ENCODE measurements around the gene ANKRD11.
"Not testable (repeated sequence)": the region's sequence is repeated elsewhere in the genome, so short reads cannot be mapped to it uniquely, and the experiment has no call there.

Gene ANKRD11

DNA sequence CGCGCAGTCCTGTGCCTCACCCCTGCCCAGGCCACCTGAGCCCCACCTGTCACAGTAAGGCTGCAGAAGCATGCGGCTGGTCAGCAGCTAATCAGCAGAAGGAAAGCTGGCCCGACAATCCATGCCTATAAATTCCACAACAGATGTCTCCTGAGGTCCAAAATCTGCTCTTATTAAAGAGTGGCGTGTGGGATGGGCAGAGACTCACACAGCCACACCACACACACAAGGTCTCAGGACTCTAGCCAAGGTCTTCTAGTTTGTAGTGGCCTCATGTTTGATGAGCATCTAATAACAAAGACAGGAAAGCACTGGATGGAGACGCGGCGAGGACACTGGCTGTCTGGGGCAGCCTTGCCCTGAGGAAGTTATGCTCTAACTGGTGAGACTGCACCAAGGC lies 55.9 kb downstream of the ANKRD11 start:
- H3K27ac ChIP-seq (ENCODE audit: low read length): no peak overlapping the region
- no peak overlapping the region for H3K4me3 ChIP-seq (ENCODE audit: low read length)
- peaks cover 10% of the 10 kb centered on the region; the same call in 1 of the 2 replicates for H3K4me1 ChIP-seq (ENCODE audit: insufficient read depth, low read length)
- H3K9ac ChIP-seq (ENCODE audit: low read depth, low read length): no peak overlapping the region
- H3K27me3 ChIP-seq (ENCODE audit: insufficient read depth, low read length): no peaks in the 10 kb centered on the region
- H3K9me3 ChIP-seq (ENCODE audit: insufficient read depth, low read depth, low read length): no peaks in the 10 kb centered on the region
- no peaks in the 10 kb centered on the region for H3K36me3 ChIP-seq (ENCODE audit: insufficient read depth, low read depth, low read length)

GRCh38 chr16:89433363-89433984 lies 56.9 kb downstream of the ANKRD11 start:
- not testable (repeated sequence) for H3K4me1 ChIP-seq (ENCODE audit: insufficient read depth, low read length); H3K36me3 ChIP-seq (ENCODE audit: insufficient read depth, low read depth, low read length); H3K4me3 ChIP-seq (ENCODE audit: low read length); H3K27me3 ChIP-seq (ENCODE audit: insufficient read depth, low read length); H3K27ac ChIP-seq (ENCODE audit: low read length); H3K9me3 ChIP-seq (ENCODE audit: insufficient read depth, low read depth, low read length); H3K9ac ChIP-seq (ENCODE audit: low read depth, low read length)

- Histone ChIP-seq H3K36me3 (ENCODE audit: insufficient read depth, low read depth, low read length) (peaks cover 5% of the 10 kb centered on the region), H3K27me3 (ENCODE audit: insufficient read depth, low read length) (no peaks in the 10 kb centered on the region), H3K4me3 (ENCODE audit: low read length) (no peak overlapping the region), H3K4me1 (ENCODE audit: insufficient read depth, low read length) (peaks cover 8% of the 10 kb centered on the region; the same call in 1 of the 2 replicates), H3K9me3 (ENCODE audit: insufficient read depth, low read depth, low read length) (no peaks in the 10 kb centered on the region), H3K9ac (ENCODE audit: low read depth, low read length) (no peak overlapping the region), H3K27ac (ENCODE audit: low read length) (no peak overlapping the region)
Observed at GRCh38 chr16:89431630-89432029, 58.7 kb downstream of the ANKRD11 start.

- H3K4me1 ChIP-seq (ENCODE audit: insufficient read depth, low read length): peaks cover 10% of the 10 kb centered on the region
- no peaks in the 10 kb centered on the region for H3K9me3 ChIP-seq (ENCODE audit: insufficient read depth, low read depth, low read length)
- H3K27ac ChIP-seq (ENCODE audit: low read length): no peak overlapping the region
- peaks cover 8% of the 10 kb centered on the region for H3K36me3 ChIP-seq (ENCODE audit: insufficient read depth, low read depth, low read length)
- no peaks in the 10 kb centered on the region for H3K27me3 ChIP-seq (ENCODE audit: insufficient read depth, low read length)
- no peak overlapping the region for H3K4me3 ChIP-seq (ENCODE audit: low read length)
- no peak overlapping the region for H3K9ac ChIP-seq (ENCODE audit: low read depth, low read length)
Observed at GRCh38 chr16:89431158-89431584, 59.2 kb downstream of the ANKRD11 start.

- no peak overlapping the region for H3K27ac ChIP-seq (ENCODE audit: low read length)
- H3K9ac ChIP-seq (ENCODE audit: low read depth, low read length): no peak overlapping the region
- peaks cover 8% of the 10 kb centered on the region for H3K36me3 ChIP-seq (ENCODE audit: insufficient read depth, low read depth, low read length)
- no peak overlapping the region for H3K4me3 ChIP-seq (ENCODE audit: low read length)
- H3K4me1 ChIP-seq (ENCODE audit: insufficient read depth, low read length): peaks cover 15% of the 10 kb centered on the region
- no peaks in the 10 kb centered on the region for H3K9me3 ChIP-seq (ENCODE audit: insufficient read depth, low read depth, low read length)
- H3K27me3 ChIP-seq (ENCODE audit: insufficient read depth, low read length): no peaks in the 10 kb centered on the region
Observed at GRCh38 chr16:89430436-89431157, 59.8 kb downstream of the ANKRD11 start.

GRCh38 chr16:89428605-89429004 lies 61.8 kb downstream of the ANKRD11 start:
- H3K4me3 ChIP-seq (ENCODE audit: low read length); H3K27me3 ChIP-seq (ENCODE audit: insufficient read depth, low read length); H3K9me3 ChIP-seq (ENCODE audit: insufficient read depth, low read depth, low read length); H3K36me3 ChIP-seq (ENCODE audit: insufficient read depth, low read depth, low read length); H3K9ac ChIP-seq (ENCODE audit: low read depth, low read length); H3K27ac ChIP-seq (ENCODE audit: low read length): not testable (repeated sequence)
- peaks cover 27% of the 10 kb centered on the region for H3K4me1 ChIP-seq (ENCODE audit: insufficient read depth, low read length)

DNA sequence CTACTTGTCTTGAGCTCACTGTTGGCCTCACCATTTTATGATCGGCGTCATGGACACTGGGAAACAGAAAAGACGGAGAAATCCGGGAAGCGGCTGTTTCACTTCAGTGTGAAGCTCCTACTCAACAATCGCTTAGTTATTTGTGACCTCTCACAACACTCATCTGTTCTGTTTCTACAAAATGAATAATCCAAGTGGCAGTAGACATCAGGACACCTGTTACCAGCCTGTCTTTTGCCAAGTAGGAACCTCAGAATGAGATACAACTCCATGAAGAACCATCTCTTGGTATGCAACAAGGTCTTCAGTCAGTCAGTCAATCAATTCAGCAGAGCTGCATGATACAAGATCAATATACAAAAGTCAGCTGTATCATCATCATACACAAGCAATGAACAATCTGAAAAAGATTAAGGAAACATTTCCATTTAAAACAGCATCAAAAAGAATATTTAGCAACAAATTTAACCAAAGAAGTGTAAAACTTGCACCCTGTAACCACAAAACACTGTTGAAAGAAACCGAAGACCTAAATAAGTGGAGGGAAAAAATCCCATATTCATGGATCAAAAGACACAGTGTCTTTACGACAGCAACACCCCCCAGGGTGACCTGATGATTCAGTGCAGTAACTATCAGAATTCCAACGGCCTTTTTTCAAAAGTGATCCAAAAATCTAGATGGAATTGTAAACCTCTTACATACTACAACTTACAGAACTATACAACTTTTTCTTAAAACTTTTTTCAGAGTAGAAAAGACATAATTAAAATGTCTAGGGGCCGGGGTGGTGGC lies 63.4 kb downstream of the ANKRD11 start:
- no peak overlapping the region for H3K4me3 ChIP-seq (ENCODE audit: low read length)
- H3K9me3 ChIP-seq (ENCODE audit: insufficient read depth, low read depth, low read length): no peaks in the 10 kb centered on the region
- no peaks in the 10 kb centered on the region for H3K27me3 ChIP-seq (ENCODE audit: insufficient read depth, low read length)
- peaks cover 28% of the 10 kb centered on the region for H3K4me1 ChIP-seq (ENCODE audit: insufficient read depth, low read length)
- H3K36me3 ChIP-seq (ENCODE audit: insufficient read depth, low read depth, low read length): peaks cover 8% of the 10 kb centered on the region
- no peak overlapping the region for H3K9ac ChIP-seq (ENCODE audit: low read depth, low read length)
- H3K27ac ChIP-seq (ENCODE audit: low read length): no peak overlapping the region

- H3K9ac ChIP-seq (ENCODE audit: low read depth, low read length): no peak overlapping the region
Observed at GRCh38 chr16:89425523-89425922, 64.8 kb downstream of the ANKRD11 start.

DNA sequence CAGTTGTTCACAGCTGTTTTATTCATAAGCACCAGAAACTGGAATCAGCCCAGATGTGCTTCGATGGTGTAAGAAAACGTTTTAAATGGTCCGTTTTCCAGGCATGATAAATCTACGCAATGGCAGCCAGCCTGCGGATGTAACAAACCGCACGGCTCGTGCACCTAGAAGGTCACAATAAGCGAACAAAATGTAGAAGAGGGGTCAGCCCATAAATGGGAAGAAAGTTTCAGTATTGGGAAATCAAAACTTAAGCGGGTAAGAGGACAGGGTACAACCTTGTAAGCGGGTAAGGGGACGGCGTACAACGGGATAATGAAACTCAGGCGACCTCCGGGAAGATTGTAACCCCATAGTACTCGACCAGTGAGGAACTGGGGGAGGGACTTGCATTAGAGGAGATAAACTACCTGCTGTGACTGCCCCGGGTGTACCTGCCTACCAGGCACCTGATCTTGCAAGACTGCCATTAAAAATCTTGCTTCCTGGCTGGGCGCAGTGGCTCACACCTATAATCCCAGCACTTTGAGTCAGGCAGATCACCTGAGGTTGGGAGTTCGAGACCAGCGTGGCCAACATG lies 66.6 kb downstream of the ANKRD11 start:
- H3K9me3 ChIP-seq (ENCODE audit: insufficient read depth, low read depth, low read length): no peaks in the 10 kb centered on the region
- peak overlapping the region; percentile 43 for H3K27ac ChIP-seq (ENCODE audit: low read length)
- no peak overlapping the region for H3K9ac ChIP-seq (ENCODE audit: low read depth, low read length)
- H3K4me3 ChIP-seq (ENCODE audit: low read length): no peak overlapping the region
- H3K27me3 ChIP-seq (ENCODE audit: insufficient read depth, low read length): no peaks in the 10 kb centered on the region
- H3K4me1 ChIP-seq (ENCODE audit: insufficient read depth, low read length): peaks cover 26% of the 10 kb centered on the region
- peaks cover 15% of the 10 kb centered on the region for H3K36me3 ChIP-seq (ENCODE audit: insufficient read depth, low read depth, low read length)

More at GRCh38 chr16:89425523-89425922, 64.8 kb downstream of the ANKRD11 start:
- Histone ChIP-seq H3K4me1 (ENCODE audit: insufficient read depth, low read length) (peaks cover 26% of the 10 kb centered on the region), H3K9me3 (ENCODE audit: insufficient read depth, low read depth, low read length) (no peaks in the 10 kb centered on the region), H3K27me3 (ENCODE audit: insufficient read depth, low read length) (no peaks in the 10 kb centered on the region), H3K4me3 (ENCODE audit: low read length) (no peak overlapping the region), H3K27ac (ENCODE audit: low read length) (no peak overlapping the region), H3K36me3 (ENCODE audit: insufficient read depth, low read depth, low read length) (peaks cover 8% of the 10 kb centered on the region)

- Histone ChIP-seq H3K27me3 (ENCODE audit: insufficient read depth, low read length) (no peaks in the 10 kb centered on the region), H3K4me3 (ENCODE audit: low read length) (no peak overlapping the region), H3K9me3 (ENCODE audit: insufficient read depth, low read depth, low read length) (no peaks in the 10 kb centered on the region), H3K9ac (ENCODE audit: low read depth, low read length) (no peak overlapping the region), H3K27ac (ENCODE audit: low read length) (no peak overlapping the region), H3K36me3 (ENCODE audit: insufficient read depth, low read depth, low read length) (peaks cover 19% of the 10 kb centered on the region), H3K4me1 (ENCODE audit: insufficient read depth, low read length) (peaks cover 26% of the 10 kb centered on the region)
Observed at GRCh38 chr16:89422905-89423630, 67.3 kb downstream of the ANKRD11 start.

DNA sequence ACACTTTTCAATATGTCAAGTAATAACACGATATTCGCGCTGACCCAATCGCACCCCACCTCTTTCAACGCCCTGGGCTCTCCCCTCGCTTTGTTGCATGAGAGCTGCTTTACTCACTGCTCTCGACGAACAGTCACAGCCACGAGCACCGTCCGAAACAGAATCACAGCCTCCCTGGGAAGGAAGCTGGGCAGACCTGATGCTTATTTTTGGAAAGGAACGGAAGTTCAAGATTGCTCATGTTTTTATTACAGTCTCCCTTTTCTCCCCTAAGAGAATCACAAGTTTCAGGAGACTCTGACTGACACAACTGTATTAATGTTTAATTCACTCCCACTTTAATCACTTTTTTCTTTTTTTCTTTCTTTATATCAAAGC lies 67.8 kb downstream of the ANKRD11 start:
- Histone ChIP-seq H3K27ac (ENCODE audit: low read length) (no peak overlapping the region), H3K27me3 (ENCODE audit: insufficient read depth, low read length) (no peaks in the 10 kb centered on the region), H3K36me3 (ENCODE audit: insufficient read depth, low read depth, low read length) (peaks cover 24% of the 10 kb centered on the region), H3K9me3 (ENCODE audit: insufficient read depth, low read depth, low read length) (no peaks in the 10 kb centered on the region), H3K4me1 (ENCODE audit: insufficient read depth, low read length) (peaks cover 26% of the 10 kb centered on the region), H3K9ac (ENCODE audit: low read depth, low read length) (no peak overlapping the region), H3K4me3 (ENCODE audit: low read length) (no peak overlapping the region)
